GM21576 (cell line): ENCODE results near the gene PRKD2.
"Not testable (repeated sequence)": the region's sequence is repeated elsewhere in the genome, so short reads cannot be mapped to it uniquely, and the experiment has no call there.

ENCODE experiments used
- ATAC-seq: cut with Tn5 transposase; IDR thresholded peaks from one replicate; pipeline ENCODE4 v1.9.1; 2021; ENCODE audit warnings: mild to moderate bottlenecking, moderate library complexity; ENCODE audit not compliant: unreplicated experiment

Gene PRKD2

GRCh38 chr19:46717034-46717715, at the start of gene PRKD2:
TSS of gene PRKD2 (minus strand) at chr19:46717114. CDS start at chr19:46716370, 744 bp downstream.
- peak; percentile 34 for ATAC-seq

DNA sequence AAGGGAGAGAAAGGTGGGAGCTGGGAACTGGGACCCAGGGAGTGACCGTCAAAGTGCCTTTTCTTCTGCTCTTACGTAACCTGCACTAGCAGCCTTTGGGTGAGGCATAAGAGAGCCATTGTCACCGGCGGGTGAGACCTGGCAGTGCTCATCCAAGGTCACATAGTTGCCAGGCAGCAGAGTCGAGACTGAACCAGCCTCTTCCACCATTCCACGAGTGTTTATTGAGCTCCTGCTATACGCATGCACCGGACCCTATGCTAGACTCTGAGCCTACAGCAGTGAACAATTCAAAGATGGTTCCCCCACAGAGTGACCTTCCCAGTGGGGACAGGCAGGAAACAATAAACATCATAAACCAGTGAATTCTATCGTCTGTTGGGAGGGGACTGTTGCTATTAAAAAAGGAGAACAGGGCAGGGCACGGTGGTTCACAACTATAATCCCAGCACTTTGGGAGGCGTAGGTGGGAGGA, 47.9 kb upstream of the PRKD2 start:
- ATAC-seq = no peak

DNA sequence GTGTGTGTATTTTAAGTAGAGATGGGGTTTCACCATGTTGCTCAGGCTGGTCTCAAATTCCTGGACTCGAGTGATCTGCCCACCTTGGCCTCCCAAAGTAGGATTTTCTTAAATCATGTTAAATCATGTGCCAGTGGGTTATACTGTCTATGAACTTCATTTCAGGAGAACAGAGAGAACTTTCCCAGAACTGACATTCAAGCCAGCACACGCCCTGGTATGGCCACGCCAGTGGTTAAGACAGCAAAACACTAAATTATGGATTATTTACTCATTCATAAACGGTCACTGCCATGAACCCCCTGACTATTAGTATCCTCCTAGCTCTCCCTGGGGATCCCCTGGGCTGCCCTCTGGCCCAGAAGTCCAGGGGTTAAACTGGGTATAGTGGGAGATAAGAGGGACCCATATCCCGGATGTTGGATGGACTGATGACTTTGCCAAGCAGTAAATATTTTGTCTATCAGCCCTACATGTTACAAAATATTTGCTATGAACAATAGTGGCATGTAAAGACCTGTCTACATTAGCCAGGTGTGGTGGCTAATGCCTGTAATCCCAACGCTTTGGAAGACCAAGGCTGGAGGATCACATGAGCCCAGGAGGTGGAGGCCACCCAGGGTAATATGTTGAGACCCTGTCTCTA, 45.5 kb upstream of the PRKD2 start:
- no peak for ATAC-seq

DNA sequence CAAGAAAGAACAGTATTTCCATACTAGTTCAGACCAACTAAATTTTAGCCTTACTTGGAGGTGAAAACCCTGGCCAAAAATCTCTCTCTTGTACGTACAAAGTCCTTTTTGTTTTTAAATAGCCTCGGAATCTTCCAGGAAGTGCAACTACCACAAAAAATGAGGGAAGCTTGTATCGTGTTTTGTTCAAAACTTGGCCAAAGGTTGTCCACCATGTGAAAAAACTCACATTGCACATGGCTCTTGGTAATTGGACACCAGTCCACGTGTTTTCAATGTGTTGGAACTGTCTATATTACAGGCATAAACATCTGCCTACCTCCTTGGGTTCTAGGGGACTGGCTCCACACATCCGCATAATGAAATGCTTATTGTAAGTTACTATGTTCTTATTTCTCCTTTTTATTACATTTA, 44.5 kb upstream of the PRKD2 start:
- ATAC-seq = no peak

GRCh38 chr19:46760897-46761296, 44.0 kb upstream of the PRKD2 start:
- ATAC-seq = not testable (repeated sequence)

GRCh38 chr19:46760363-46760762, 43.4 kb upstream of the PRKD2 start:
- ATAC-seq = no peak

DNA sequence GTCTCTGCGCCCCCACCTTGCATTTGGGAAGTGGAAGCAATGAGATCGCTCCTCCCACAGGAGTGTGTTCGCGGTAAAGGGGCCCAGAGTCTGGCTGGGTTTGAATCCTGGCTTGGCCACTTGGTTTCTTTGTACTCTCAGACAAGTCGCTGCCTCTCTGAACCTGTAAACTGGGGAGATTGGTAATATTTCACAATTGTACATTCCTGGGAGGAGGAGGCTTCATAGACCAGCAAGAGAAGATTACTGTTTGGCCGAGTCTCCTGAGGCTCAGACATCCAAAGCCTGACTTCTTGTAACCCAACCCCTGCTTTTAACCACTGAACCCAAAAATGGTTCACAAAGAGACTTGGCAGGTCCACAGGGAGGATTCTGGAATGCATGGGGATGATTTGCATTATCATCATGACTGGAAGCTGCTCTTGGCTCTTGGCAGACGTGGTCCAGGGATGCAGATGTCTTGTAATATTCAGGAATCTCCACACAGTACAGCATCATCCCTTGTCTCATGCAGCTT, 43.0 kb upstream of the PRKD2 start:
- no peak for ATAC-seq

- ATAC-seq = no peak
Observed at GRCh38 chr19:46759206-46759605, 42.3 kb upstream of the PRKD2 start.

GRCh38 chr19:46756544-46756888, 39.6 kb upstream of the PRKD2 start:
- no peak for ATAC-seq

DNA sequence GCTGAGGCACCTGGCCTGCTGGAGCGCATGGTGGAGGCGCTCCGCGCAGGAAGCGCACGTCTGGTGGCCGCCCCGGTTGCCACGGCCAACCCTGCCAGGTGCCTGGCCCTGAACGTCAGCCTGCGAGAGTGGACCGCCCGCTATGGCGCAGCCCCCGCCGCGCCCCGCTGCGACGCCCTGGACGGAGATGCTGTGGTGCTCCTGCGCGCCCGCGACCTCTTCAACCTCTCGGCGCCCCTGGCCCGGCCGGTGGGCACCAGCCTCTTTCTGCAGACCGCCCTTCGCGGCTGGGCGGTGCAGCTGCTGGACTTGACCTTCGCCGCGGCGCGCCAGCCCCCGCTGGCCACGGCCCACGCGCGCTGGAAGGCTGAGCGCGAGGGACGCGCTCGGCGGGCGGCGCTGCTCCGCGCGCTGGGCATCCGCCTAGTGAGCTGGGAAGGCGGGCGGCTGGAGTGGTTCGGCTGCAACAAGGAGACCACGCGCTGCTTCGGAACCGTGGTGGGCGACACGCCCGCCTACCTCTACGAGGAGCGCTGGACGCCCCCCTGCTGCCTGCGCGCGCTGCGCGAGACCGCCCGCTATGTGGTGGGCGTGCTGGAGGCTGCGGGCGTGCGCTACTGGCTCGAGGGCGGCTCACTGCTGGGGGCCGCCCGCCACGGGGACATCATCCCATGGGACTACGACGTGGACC, 39.1 kb upstream of the PRKD2 start:
- ATAC-seq = no peak

GRCh38 chr19:46755077-46755852, 38.4 kb upstream of the PRKD2 start:
- ATAC-seq = no peak

- no peak for ATAC-seq
Observed at GRCh38 chr19:46753420-46754155, 36.7 kb upstream of the PRKD2 start.

GRCh38 chr19:46748325-46749109, 31.6 kb upstream of the PRKD2 start:
- ATAC-seq = no peak

DNA sequence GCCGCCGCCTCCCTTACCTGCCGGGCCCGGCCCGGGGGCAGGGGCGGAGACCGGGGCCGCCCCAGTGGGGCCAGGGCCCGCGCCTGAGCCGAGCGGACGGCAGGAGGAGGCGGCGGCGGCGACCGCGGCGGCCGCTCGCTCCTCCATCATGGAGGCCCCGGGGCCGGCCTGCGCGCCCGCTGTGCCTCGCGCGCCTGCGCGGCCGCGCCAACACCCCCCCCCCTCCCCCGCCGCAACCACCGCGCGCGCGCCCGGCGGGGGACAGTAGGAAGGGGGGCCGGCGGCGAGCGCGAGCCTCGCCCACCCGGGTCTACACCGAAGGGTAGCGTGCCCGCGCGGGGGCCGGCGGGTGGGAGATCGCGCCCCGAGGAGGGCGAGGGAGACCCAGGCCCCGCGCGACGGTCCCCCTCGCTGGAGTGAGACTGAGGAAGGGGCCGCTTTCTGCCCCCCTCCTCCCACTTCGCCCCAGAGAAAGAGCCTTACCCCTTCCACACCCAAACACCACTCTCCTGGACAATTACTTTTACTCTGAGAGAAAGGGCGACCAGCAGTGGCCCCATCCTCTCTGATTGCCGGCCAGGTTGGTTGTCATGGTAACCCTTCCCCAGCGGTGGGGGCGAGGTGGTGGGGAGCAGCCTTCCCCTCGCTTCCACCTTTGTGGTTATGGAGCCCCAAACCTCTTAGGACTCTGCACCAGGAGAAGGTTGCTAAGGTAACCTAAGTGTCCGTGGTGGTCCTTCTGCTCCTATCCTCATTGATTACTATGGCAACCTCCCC, 29.6 kb upstream of the PRKD2 start, which contains the start of gene STRN4:
STRN4 (minus strand) TSS at position 170 of the 777 bp plus-strand sequence; CDS start at position 150, 20 bp downstream.
- ATAC-seq = no peak

GRCh38 chr19:46745521-46746280, 28.8 kb upstream of the PRKD2 start, which contains the start of gene FKRP:
TSS of gene FKRP (plus strand) at chr19:46746057. CDS start at chr19:46755451, 9,394 bp downstream.
- ATAC-seq = no peak

GRCh38 chr19:46745030-46745429, 28.1 kb upstream of the PRKD2 start:
- no peak for ATAC-seq

GRCh38 chr19:46744005-46744691, 27.2 kb upstream of the PRKD2 start:
- no peak for ATAC-seq
